ENCODE results near the gene ZBTB7C.

The ZBTB7C gene

GRCh38 chr18:48030616-48031480 is 378.3 kb downstream of the ZBTB7C start:
- Histone ChIP-seq H3K27ac (ENCODE audit: low read depth, low read length) (no peak overlapping the region), H3K4me1 (ENCODE audit: insufficient read depth, low read length) (peaks cover 10% of the 10 kb centered on the region), H3K36me3 (ENCODE audit: insufficient read depth, low read length) (no peaks in the 10 kb centered on the region), H3K9me3 (ENCODE audit: insufficient read depth, low read depth, low read length) (no peaks in the 10 kb centered on the region), H3K9ac (ENCODE audit: low read depth, low read length) (no peak overlapping the region), H3K27me3 (ENCODE audit: insufficient read depth, low read length) (no peaks in the 10 kb centered on the region), H3K4me3 (ENCODE audit: low read length) (no peak overlapping the region)
- WGBS = 82% methylated on average over 4 of the region's 4 CpGs

- Histone ChIP-seq H3K27me3 (ENCODE audit: insufficient read depth, low read length) (no peaks in the 10 kb centered on the region), H3K4me3 (ENCODE audit: low read length) (no peak overlapping the region), H3K9ac (ENCODE audit: low read depth, low read length) (no peak overlapping the region), H3K9me3 (ENCODE audit: insufficient read depth, low read depth, low read length) (no peaks in the 10 kb centered on the region), H3K36me3 (ENCODE audit: insufficient read depth, low read length) (no peaks in the 10 kb centered on the region), H3K4me1 (ENCODE audit: insufficient read depth, low read length) (peaks cover 10% of the 10 kb centered on the region), H3K27ac (ENCODE audit: low read depth, low read length) (no peak overlapping the region)
- WGBS = 95% methylated on average over 62 of the region's 62 CpGs
These were observed 379.7 kb downstream of the ZBTB7C start for GRCh38 chr18:48029296-48029986.

GRCh38 chr18:48028696-48029095 is 380.5 kb downstream of the ZBTB7C start:
- H3K9me3 ChIP-seq (ENCODE audit: insufficient read depth, low read depth, low read length) = no peaks in the 10 kb centered on the region
- 89% methylated on average over 4 of the region's 4 CpGs for WGBS
- no peaks in the 10 kb centered on the region for H3K36me3 ChIP-seq (ENCODE audit: insufficient read depth, low read length)
- H3K4me3 ChIP-seq (ENCODE audit: low read length) = no peak overlapping the region
- peaks cover 10% of the 10 kb centered on the region for H3K4me1 ChIP-seq (ENCODE audit: insufficient read depth, low read length)
- no peak overlapping the region for H3K9ac ChIP-seq (ENCODE audit: low read depth, low read length)
- no peaks in the 10 kb centered on the region for H3K27me3 ChIP-seq (ENCODE audit: insufficient read depth, low read length)
- H3K27ac ChIP-seq (ENCODE audit: low read depth, low read length) = no peak overlapping the region

- no peaks in the 10 kb centered on the region for H3K36me3 ChIP-seq (ENCODE audit: insufficient read depth, low read length)
- H3K4me3 ChIP-seq (ENCODE audit: low read length) = no peak overlapping the region
- H3K9me3 ChIP-seq (ENCODE audit: insufficient read depth, low read depth, low read length) = no peaks in the 10 kb centered on the region
- no peak overlapping the region for H3K9ac ChIP-seq (ENCODE audit: low read depth, low read length)
- 93% methylated on average over 6 of the region's 6 CpGs for WGBS
- H3K27me3 ChIP-seq (ENCODE audit: insufficient read depth, low read length) = no peaks in the 10 kb centered on the region
- H3K27ac ChIP-seq (ENCODE audit: low read depth, low read length) = no peak overlapping the region
- peaks cover 10% of the 10 kb centered on the region for H3K4me1 ChIP-seq (ENCODE audit: insufficient read depth, low read length)
These were observed 381.1 kb downstream of the ZBTB7C start for GRCh38 chr18:48028081-48028480.

DNA sequence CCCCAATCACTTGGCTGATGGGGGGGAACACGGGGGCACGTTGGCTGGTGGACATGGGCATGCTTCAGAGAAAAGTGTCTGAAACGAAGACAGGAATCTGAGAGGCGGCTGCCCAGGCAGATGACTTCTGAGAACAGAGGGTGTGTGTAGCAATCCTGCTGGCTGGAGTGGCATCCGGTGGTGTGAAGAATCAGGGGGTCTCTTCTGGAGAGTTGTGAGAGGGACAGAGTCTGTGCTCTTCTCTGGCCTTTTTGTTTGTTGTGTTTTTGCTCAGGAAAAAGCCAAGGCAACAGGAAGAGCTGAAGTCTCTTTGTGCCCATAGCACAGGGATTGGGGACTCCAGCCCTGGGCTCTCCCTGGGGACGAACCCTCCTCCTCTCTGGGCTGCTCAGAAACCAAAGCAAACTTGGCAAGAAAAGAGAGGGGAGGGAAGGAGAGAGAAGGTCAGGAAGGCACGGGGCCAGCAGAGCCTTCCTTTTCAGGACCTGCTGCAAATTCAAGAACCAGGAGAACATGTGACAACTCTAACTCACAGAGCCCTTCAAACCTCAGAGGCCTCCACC is 381.7 kb downstream of the ZBTB7C start:
- peaks cover 10% of the 10 kb centered on the region for H3K4me1 ChIP-seq (ENCODE audit: insufficient read depth, low read length)
- H3K27me3 ChIP-seq (ENCODE audit: insufficient read depth, low read length) = no peaks in the 10 kb centered on the region
- 44% methylated on average over 7 of the region's 7 CpGs for WGBS
- no peak overlapping the region for H3K4me3 ChIP-seq (ENCODE audit: low read length)
- H3K9ac ChIP-seq (ENCODE audit: low read depth, low read length) = no peak overlapping the region
- H3K9me3 ChIP-seq (ENCODE audit: insufficient read depth, low read depth, low read length) = no peaks in the 10 kb centered on the region
- H3K27ac ChIP-seq (ENCODE audit: low read depth, low read length) = no peak overlapping the region
- no peaks in the 10 kb centered on the region for H3K36me3 ChIP-seq (ENCODE audit: insufficient read depth, low read length)

DNA sequence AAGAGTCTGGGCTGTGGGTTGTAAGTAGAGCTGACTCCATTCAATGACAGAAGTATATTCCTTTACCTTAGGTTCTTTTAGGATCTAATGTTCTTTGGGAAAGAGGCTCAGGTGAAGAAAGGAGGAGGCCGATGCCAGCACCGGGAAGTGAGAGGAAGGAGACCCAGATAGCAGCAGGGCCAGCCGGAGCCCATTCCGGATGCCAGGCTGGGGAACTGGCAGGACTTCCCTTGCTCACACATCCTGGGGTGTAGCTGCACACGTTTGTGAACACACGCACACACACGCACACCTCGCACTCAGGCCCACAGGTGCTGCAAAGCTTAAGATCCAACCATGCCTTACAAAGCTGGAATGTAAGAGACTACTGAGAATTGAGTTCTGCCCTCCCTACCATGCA is 383.0 kb downstream of the ZBTB7C start:
- H3K4me1 ChIP-seq (ENCODE audit: insufficient read depth, low read length) = peaks cover 10% of the 10 kb centered on the region
- no peak overlapping the region for H3K9ac ChIP-seq (ENCODE audit: low read depth, low read length)
- no peaks in the 10 kb centered on the region for H3K27me3 ChIP-seq (ENCODE audit: insufficient read depth, low read length)
- no peaks in the 10 kb centered on the region for H3K9me3 ChIP-seq (ENCODE audit: insufficient read depth, low read depth, low read length)
- no peaks in the 10 kb centered on the region for H3K36me3 ChIP-seq (ENCODE audit: insufficient read depth, low read length)
- H3K27ac ChIP-seq (ENCODE audit: low read depth, low read length) = no peak overlapping the region
- WGBS = 94% methylated on average over 8 of the region's 8 CpGs
- H3K4me3 ChIP-seq (ENCODE audit: low read length) = no peak overlapping the region

DNA sequence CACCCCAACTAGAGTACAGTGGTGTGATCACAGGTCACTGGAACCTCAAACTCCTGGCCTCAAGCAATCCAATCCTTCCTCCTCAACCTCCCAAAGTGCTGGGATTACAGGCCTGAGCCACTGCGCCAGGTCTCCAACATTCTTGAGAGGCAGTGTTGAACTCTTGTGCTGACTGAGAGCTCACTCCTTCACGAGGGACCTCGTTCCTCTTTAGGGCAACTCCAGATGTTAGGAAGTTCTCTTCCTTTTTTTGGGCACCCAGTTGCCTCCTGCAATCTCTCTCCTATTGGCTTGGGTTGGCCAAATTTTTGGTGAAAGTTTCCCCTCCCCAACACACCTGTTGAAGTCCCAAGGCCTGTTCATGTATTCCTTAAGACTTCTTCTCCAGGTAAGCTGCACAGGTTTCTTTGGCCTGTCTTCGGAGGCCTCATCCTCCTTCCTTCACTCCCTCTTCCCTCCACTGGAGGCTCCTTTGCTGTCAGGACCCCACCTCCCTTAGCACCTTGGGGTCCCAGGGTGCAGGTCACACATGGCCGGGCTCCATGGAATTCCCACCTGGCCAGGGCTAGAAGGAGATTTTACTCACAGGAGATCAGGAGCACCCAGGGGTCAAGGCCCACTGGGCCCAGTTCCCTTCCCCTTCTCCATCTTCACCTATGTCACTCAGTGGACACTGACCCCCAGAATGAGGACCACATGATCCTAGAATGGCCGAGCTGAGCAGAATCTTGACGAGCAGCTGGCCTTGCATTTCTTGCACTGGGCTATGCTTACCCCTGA is 384.1 kb downstream of the ZBTB7C start:
- H3K27ac ChIP-seq (ENCODE audit: low read depth, low read length) = no peak overlapping the region
- WGBS = 92% methylated on average over 7 of the region's 7 CpGs

DNA sequence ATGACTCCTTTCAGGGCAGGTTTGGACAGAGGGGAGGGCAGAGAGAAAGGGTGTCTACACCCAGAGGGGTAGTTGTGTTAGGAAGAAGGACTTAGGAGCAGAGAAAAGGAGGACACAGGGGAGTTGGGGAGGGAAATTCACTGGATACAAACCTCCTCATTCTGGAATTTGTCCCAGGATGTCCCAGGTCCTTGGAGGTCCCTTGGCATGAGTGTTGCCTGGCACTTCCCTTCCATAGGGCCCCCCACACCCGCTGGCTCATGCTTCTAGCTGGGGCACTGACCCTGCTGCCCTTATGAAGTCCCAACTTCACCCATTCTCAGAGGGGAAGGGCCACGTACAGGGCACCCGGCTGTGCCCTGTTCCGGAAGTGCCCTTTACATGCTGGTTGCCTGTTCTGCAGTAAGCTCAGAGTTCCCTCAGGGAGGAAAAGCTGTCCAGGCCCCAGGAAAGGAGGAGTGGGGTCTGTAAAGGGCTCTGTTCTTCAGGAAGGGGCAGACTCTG is 385.1 kb downstream of the ZBTB7C start:
- Histone ChIP-seq H3K36me3 (ENCODE audit: insufficient read depth, low read length) (no peaks in the 10 kb centered on the region), H3K27ac (ENCODE audit: low read depth, low read length) (no peak overlapping the region), H3K4me3 (ENCODE audit: low read length) (no peak overlapping the region), H3K9ac (ENCODE audit: low read depth, low read length) (no peak overlapping the region), H3K9me3 (ENCODE audit: insufficient read depth, low read depth, low read length) (no peaks in the 10 kb centered on the region), H3K4me1 (ENCODE audit: insufficient read depth, low read length) (peaks cover 10% of the 10 kb centered on the region), H3K27me3 (ENCODE audit: insufficient read depth, low read length) (no peaks in the 10 kb centered on the region)
- WGBS = 74% methylated on average over 4 of the region's 4 CpGs

More for the DNA sequence above, 384.1 kb downstream of the ZBTB7C start:
- H3K9me3 ChIP-seq (ENCODE audit: insufficient read depth, low read depth, low read length) = no peaks in the 10 kb centered on the region
- H3K9ac ChIP-seq (ENCODE audit: low read depth, low read length) = no peak overlapping the region
- no peaks in the 10 kb centered on the region for H3K27me3 ChIP-seq (ENCODE audit: insufficient read depth, low read length)
- no peaks in the 10 kb centered on the region for H3K36me3 ChIP-seq (ENCODE audit: insufficient read depth, low read length)
- peaks cover 10% of the 10 kb centered on the region for H3K4me1 ChIP-seq (ENCODE audit: insufficient read depth, low read length)
- no peak overlapping the region for H3K4me3 ChIP-seq (ENCODE audit: low read length)

DNA sequence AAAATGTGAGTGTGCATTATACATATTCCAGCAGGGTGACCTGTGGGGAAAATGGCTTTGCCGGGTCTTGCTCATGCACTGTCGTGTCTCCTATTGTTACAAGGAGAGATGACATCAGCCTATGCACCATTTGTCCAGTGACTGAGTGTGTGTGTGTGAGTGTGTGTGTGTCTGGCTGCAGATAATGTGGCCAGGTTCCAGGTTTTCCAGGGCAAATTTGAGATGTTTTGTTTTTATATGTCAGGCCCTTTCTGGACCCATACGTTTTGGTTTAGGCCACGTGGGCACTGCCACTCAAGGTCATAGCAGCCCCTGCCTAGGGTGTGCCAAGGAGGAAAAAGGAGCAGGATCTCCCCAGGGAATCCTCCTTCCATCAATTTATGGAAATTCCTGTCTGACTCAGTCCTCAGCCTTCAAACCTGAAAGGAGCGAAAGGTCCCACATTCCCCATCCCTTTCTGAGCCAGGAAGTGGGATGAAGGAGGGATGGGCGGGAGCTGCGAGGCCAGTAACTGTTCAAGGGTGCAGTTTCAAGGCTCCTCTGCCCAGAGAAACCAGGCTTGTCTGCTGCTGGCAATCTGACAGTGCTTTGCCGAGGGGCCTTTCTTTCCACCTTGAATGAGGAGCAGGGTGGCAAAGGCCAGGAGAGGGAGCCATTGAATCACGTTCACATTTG is 385.7 kb downstream of the ZBTB7C start:
- Histone ChIP-seq H3K36me3 (ENCODE audit: insufficient read depth, low read length) (no peaks in the 10 kb centered on the region), H3K9ac (ENCODE audit: low read depth, low read length) (no peak overlapping the region), H3K27ac (ENCODE audit: low read depth, low read length) (no peak overlapping the region), H3K4me3 (ENCODE audit: low read length) (no peak overlapping the region), H3K9me3 (ENCODE audit: insufficient read depth, low read depth, low read length) (no peaks in the 10 kb centered on the region), H3K4me1 (ENCODE audit: insufficient read depth, low read length) (peaks cover 10% of the 10 kb centered on the region), H3K27me3 (ENCODE audit: insufficient read depth, low read length) (no peaks in the 10 kb centered on the region)
- 52% methylated on average over 9 of the region's 9 CpGs for WGBS

GRCh38 chr18:48022531-48023329 is 386.5 kb downstream of the ZBTB7C start:
- WGBS = 70% methylated on average over 16 of the region's 16 CpGs
- no peak overlapping the region for H3K9ac ChIP-seq (ENCODE audit: low read depth, low read length)
- peaks cover 9% of the 10 kb centered on the region for H3K4me1 ChIP-seq (ENCODE audit: insufficient read depth, low read length)
- H3K27ac ChIP-seq (ENCODE audit: low read depth, low read length) = no peak overlapping the region
- no peak overlapping the region for H3K4me3 ChIP-seq (ENCODE audit: low read length)
- no peaks in the 10 kb centered on the region for H3K9me3 ChIP-seq (ENCODE audit: insufficient read depth, low read depth, low read length)
- H3K36me3 ChIP-seq (ENCODE audit: insufficient read depth, low read length) = no peaks in the 10 kb centered on the region
- H3K27me3 ChIP-seq (ENCODE audit: insufficient read depth, low read length) = no peaks in the 10 kb centered on the region

Data from HUES64 (cell line).